ENCODE measurements around the gene C19orf85.
A peak's percentile ranks its signal among the peaks of the same experiment; 100 is the strongest.

GRCh38 chr19:55441692-55442321 lies 22.7 kb downstream of the C19orf85 start:
- TF ChIP-seq CTCF (conservative IDR thresholded peaks at IDR 0.05; ENCODE audit: low read depth, low read length) (no peak), EZH2phosphoT487 (IDR thresholded peaks at IDR 0.05; ENCODE audit: borderline replicate concordance, low read length) (no peak), EZH2 (IDR thresholded peaks at IDR 0.05; ENCODE audit: low read length, unreplicated experiment) (peak; percentile 73)

Data from PC-3 (cell line).